ENCODE data around the gene CYTH2.

Gene CYTH2

DNA sequence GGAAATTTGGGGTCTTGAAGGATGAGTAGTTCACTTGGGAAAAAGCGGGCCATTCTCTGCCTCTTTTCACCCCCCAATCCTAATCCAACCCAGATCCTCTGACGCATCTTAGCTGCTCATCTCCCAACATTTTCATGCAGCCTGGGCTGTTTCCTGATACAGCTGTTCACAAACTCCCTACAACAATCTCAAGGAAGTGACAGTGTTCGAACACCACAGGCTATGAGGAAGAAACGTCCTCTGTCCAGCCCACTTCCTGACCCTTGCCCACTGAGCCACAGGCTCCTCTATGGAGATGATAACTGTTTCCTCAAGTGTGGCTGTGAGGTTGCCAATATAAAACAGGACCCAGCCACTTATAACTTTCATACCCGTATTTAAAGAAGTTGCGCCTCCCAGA is 26.2 kb downstream of the CYTH2 start:
- H3K4me3 ChIP-seq (ENCODE audit: insufficient read depth, low read length, poor library complexity, severe bottlenecking), result no peak overlapping the region
- no peaks in the 10 kb centered on the region for H3K79me2 ChIP-seq (ENCODE audit: insufficient read depth, low read length)
- H3K27ac ChIP-seq (ENCODE audit: low read depth, low read length), result no peak overlapping the region
- H3K4me2 ChIP-seq (ENCODE audit: low read depth, low read length, poor library complexity, severe bottlenecking), result no peak overlapping the region
- no peaks in the 10 kb centered on the region for H3F3A ChIP-seq (ENCODE audit: insufficient read depth)
- no peaks in the 10 kb centered on the region for H3K9me3 ChIP-seq (ENCODE audit: insufficient read depth, low read length)
- no peaks in the 10 kb centered on the region for H3K27me3 ChIP-seq (ENCODE audit: low read length)
- no peaks in the 10 kb centered on the region for H3K36me3 ChIP-seq (ENCODE audit: low read length)
- TF ChIP-seq, protein P1, sequence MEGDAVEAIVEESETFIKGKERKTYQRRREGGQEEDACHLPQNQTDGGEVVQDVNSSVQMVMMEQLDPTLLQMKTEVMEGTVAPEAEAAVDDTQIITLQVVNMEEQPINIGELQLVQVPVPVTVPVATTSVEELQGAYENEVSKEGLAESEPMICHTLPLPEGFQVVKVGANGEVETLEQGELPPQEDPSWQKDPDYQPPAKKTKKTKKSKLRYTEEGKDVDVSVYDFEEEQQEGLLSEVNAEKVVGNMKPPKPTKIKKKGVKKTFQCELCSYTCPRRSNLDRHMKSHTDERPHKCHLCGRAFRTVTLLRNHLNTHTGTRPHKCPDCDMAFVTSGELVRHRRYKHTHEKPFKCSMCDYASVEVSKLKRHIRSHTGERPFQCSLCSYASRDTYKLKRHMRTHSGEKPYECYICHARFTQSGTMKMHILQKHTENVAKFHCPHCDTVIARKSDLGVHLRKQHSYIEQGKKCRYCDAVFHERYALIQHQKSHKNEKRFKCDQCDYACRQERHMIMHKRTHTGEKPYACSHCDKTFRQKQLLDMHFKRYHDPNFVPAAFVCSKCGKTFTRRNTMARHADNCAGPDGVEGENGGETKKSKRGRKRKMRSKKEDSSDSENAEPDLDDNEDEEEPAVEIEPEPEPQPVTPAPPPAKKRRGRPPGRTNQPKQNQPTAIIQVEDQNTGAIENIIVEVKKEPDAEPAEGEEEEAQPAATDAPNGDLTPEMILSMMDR (IDR thresholded peaks at IDR 0.05; ENCODE audit: insufficient read depth, low read length, poor library complexity, severe bottlenecking), result no peak
- TF ChIP-seq EZH2phosphoT487 (conservative IDR thresholded peaks at IDR 0.05; ENCODE audit: low read length), result no peak
- H3K9ac ChIP-seq (ENCODE audit: low read length), result no peak overlapping the region
- no peaks in the 10 kb centered on the region for H3K9me2 ChIP-seq (replicated peaks; ENCODE audit: insufficient read depth, low read length)
- no peaks in the 10 kb centered on the region for H4K20me1 ChIP-seq (ENCODE audit: low read depth, low read length)
- no peak overlapping the region for H2AFZ ChIP-seq (ENCODE audit: low read depth, low read length, severe bottlenecking)

DNA sequence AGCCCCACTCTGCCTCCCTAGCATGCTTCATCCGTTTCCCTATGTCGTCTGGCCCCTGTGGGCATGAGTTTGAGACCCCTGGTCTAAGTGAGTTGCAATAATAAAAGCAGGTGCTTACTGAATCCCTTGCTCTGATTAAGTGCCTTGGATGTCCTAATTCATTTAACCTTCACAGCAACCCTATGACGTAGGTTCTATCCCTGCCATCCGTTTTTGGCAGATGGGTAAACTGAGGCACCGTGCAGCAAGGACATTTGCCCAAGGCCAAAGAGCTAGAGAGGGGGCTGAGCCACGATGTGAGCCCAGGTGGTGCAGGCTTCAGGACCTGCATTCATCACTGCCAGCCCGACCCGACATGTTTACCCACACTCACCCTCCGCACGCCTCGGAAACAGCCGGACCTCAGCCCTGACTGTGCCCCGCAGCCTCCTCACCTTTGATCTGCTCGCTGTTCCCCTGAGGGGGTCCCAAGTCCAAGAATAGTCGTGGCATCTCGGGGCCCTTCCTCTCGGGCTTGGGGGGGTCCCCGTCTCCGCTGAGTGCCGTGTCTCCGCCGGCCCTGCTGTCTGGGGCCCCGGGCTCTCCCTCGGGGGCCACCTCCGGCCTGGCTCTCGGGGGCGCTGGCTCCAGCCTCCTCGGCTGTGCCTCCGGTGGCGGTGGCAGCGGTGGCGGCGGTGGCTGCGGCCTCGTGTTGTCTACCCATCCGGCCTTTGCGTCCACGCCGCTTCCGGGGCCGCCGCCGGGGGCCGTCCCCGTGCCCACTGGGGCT is 28.0 kb downstream of the CYTH2 start:
- H3K9ac ChIP-seq (ENCODE audit: low read length), result no peak overlapping the region
- H3K27ac ChIP-seq (ENCODE audit: low read depth, low read length), result no peak overlapping the region
- H3K9me3 ChIP-seq (ENCODE audit: insufficient read depth, low read length), result no peaks in the 10 kb centered on the region
- H3K4me2 ChIP-seq (ENCODE audit: low read depth, low read length, poor library complexity, severe bottlenecking), result no peak overlapping the region
- no peak overlapping the region for H3K4me3 ChIP-seq (ENCODE audit: insufficient read depth, low read length, poor library complexity, severe bottlenecking)
- no peaks in the 10 kb centered on the region for H3K9me2 ChIP-seq (replicated peaks; ENCODE audit: insufficient read depth, low read length)
- no peak overlapping the region for H2AFZ ChIP-seq (ENCODE audit: low read depth, low read length, severe bottlenecking)
- no peaks in the 10 kb centered on the region for H3K27me3 ChIP-seq (ENCODE audit: low read length)
- H3K36me3 ChIP-seq (ENCODE audit: low read length), result no peaks in the 10 kb centered on the region
- TF ChIP-seq, protein P1 (IDR thresholded peaks at IDR 0.05; ENCODE audit: insufficient read depth, low read length, poor library complexity, severe bottlenecking), result no peak
- TF ChIP-seq EZH2phosphoT487 (conservative IDR thresholded peaks at IDR 0.05; ENCODE audit: low read length), result no peak
- H3F3A ChIP-seq (ENCODE audit: insufficient read depth), result no peaks in the 10 kb centered on the region
- H4K20me1 ChIP-seq (ENCODE audit: low read depth, low read length), result no peaks in the 10 kb centered on the region
- no peaks in the 10 kb centered on the region for H3K79me2 ChIP-seq (ENCODE audit: insufficient read depth, low read length)

DNA sequence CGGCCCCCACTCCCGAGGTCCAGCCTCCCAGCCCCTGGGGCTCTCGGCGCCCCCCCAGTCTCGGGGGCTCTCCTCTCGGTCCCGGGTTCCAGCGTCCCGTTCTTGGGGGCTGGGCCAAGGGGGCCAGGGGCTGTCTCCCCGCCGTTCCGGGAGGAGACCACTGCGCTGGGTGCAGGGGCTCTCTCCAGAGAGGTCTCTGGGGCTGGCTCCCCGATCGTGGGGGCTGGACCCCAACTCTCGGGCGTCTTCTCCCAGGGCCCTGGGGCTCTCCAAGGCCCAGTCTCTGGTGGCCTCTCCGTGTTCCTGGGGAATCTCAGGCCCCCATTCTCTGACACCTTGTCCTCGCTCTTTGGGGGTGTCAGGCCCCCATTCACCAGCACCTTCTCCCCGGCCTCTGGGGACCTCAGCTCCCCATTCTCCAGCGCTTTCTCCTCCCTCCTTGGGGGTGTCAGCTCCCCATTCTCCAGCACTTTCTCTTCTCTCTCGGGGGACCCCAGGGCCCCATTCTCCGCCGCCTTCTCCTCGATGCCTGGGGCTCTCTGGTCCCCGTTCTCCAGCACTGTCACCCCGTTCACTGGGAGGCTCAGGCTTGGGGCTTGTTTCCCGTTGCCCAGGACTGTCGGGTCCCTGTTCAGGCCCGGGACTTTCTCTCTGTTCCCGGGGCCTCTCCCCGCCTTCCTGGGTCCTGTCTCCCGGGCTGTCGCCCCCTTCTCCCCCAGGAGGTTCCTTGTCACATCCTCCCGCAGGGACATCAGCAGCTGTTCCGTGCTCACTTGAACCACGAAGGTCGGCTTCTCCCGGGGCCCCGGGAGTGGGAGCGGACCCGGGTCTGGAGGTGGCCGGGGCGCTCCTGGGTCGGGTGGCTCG is 28.8 kb downstream of the CYTH2 start:
- Histone ChIP-seq H3K9me2 (replicated peaks; ENCODE audit: insufficient read depth, low read length) (no peaks in the 10 kb centered on the region), H3K79me2 (ENCODE audit: insufficient read depth, low read length) (no peaks in the 10 kb centered on the region), H3K9ac (ENCODE audit: low read length) (no peak overlapping the region), H4K20me1 (ENCODE audit: low read depth, low read length) (no peaks in the 10 kb centered on the region), H3K9me3 (ENCODE audit: insufficient read depth, low read length) (no peaks in the 10 kb centered on the region), H3K27ac (ENCODE audit: low read depth, low read length) (no peak overlapping the region), H3K4me3 (ENCODE audit: insufficient read depth, low read length, poor library complexity, severe bottlenecking) (no peak overlapping the region), H3K36me3 (ENCODE audit: low read length) (no peaks in the 10 kb centered on the region), H2AFZ (ENCODE audit: low read depth, low read length, severe bottlenecking) (no peak overlapping the region), H3K27me3 (ENCODE audit: low read length) (no peaks in the 10 kb centered on the region), H3F3A (ENCODE audit: insufficient read depth) (no peaks in the 10 kb centered on the region), H3K4me2 (ENCODE audit: low read depth, low read length, poor library complexity, severe bottlenecking) (no peak overlapping the region)
- TF ChIP-seq, protein P1 (IDR thresholded peaks at IDR 0.05; ENCODE audit: insufficient read depth, low read length, poor library complexity, severe bottlenecking), result no peak
- TF ChIP-seq EZH2phosphoT487 (conservative IDR thresholded peaks at IDR 0.05; ENCODE audit: low read length), result no peak
